ENCODE measurements around the gene OR2D2.

OR2D2 gene

GRCh38 chr11:6871278-6871677 is 21.0 kb downstream of the OR2D2 start:
- no peak overlapping the region for H3K27ac ChIP-seq
- no peak overlapping the region for H3K4me2 ChIP-seq
- no peak overlapping the region for H3K4me3 ChIP-seq (IDR thresholded peaks at IDR 0.05; ENCODE audit: insufficient read depth, low read depth, low read length)
- H3K79me2 ChIP-seq (ENCODE audit: insufficient read depth, low read depth): no peaks in the 10 kb centered on the region
- H3K36me3 ChIP-seq (ENCODE audit: insufficient read depth): no peaks in the 10 kb centered on the region
- no peaks in the 10 kb centered on the region for H3K4me1 ChIP-seq (ENCODE audit: low read depth, poor library complexity, severe bottlenecking)
- no peak overlapping the region for H3K9ac ChIP-seq
- H4K20me1 ChIP-seq (ENCODE audit: insufficient read depth): no peaks in the 10 kb centered on the region
- TF ChIP-seq CTCF (conservative IDR thresholded peaks at IDR 0.05; ENCODE audit: low read depth, low read length): no peak
- H3K27me3 ChIP-seq (ENCODE audit: insufficient read depth, low read depth): no peaks in the 10 kb centered on the region
- no peak overlapping the region for H2AFZ ChIP-seq (ENCODE audit: low read depth)

GRCh38 chr11:6864438-6864837 is 27.9 kb downstream of the OR2D2 start:
- H4K20me1 ChIP-seq (ENCODE audit: insufficient read depth): no peaks in the 10 kb centered on the region
- no peaks in the 10 kb centered on the region for H3K4me1 ChIP-seq (ENCODE audit: low read depth, poor library complexity, severe bottlenecking)
- H3K9ac ChIP-seq: no peak overlapping the region
- no peak for TF ChIP-seq CTCF (conservative IDR thresholded peaks at IDR 0.05; ENCODE audit: low read depth, low read length)
- H3K79me2 ChIP-seq (ENCODE audit: insufficient read depth, low read depth): no peaks in the 10 kb centered on the region
- H3K36me3 ChIP-seq (ENCODE audit: insufficient read depth): no peaks in the 10 kb centered on the region
- H3K27ac ChIP-seq: no peak overlapping the region
- no peak overlapping the region for H3K4me3 ChIP-seq (IDR thresholded peaks at IDR 0.05; ENCODE audit: insufficient read depth, low read depth, low read length)
- no peak overlapping the region for H2AFZ ChIP-seq (ENCODE audit: low read depth)
- H3K4me2 ChIP-seq: no peak overlapping the region
- no peaks in the 10 kb centered on the region for H3K27me3 ChIP-seq (ENCODE audit: insufficient read depth, low read depth)

GRCh38 chr11:6862961-6863360 is 29.3 kb downstream of the OR2D2 start, which contains the start of gene OR10A2:
TSS of gene OR10A2 (plus strand) at chr11:6863057. CDS start at chr11:6869755, 6,698 bp downstream.
- TF ChIP-seq CTCF (conservative IDR thresholded peaks at IDR 0.05; ENCODE audit: low read depth, low read length): no peak
- no peak within 1 kb of the TSS for H3K4me3 ChIP-seq (IDR thresholded peaks at IDR 0.05; ENCODE audit: insufficient read depth, low read depth, low read length)
- no peak within 1 kb of the TSS for H3K4me2 ChIP-seq
- no peak within 1 kb of the TSS for H3K9ac ChIP-seq
- no peak within 1 kb of the TSS for H2AFZ ChIP-seq (ENCODE audit: low read depth)
- H3K27me3 ChIP-seq (ENCODE audit: insufficient read depth, low read depth): no peaks in the 10 kb centered on the region
- H3K4me1 ChIP-seq (ENCODE audit: low read depth, poor library complexity, severe bottlenecking): no peaks in the 10 kb centered on the region
- H4K20me1 ChIP-seq (ENCODE audit: insufficient read depth): no peaks in the 10 kb centered on the region
- H3K79me2 ChIP-seq (ENCODE audit: insufficient read depth, low read depth): no peaks in the 10 kb centered on the region
- H3K27ac ChIP-seq: no peak within 1 kb of the TSS
- no peaks in the 10 kb centered on the region for H3K36me3 ChIP-seq (ENCODE audit: insufficient read depth)

- Histone ChIP-seq H2AFZ (ENCODE audit: low read depth) (no peak overlapping the region), H3K4me3 (IDR thresholded peaks at IDR 0.05; ENCODE audit: insufficient read depth, low read depth, low read length) (no peak overlapping the region), H3K27me3 (ENCODE audit: insufficient read depth, low read depth) (no peaks in the 10 kb centered on the region), H3K4me1 (ENCODE audit: low read depth, poor library complexity, severe bottlenecking) (peaks cover 6% of the 10 kb centered on the region), H4K20me1 (ENCODE audit: insufficient read depth) (no peaks in the 10 kb centered on the region), H3K27ac (no peak overlapping the region), H3K4me2 (no peak overlapping the region), H3K9ac (no peak overlapping the region), H3K36me3 (ENCODE audit: insufficient read depth) (no peaks in the 10 kb centered on the region), H3K79me2 (ENCODE audit: insufficient read depth, low read depth) (no peaks in the 10 kb centered on the region)
- no peak for TF ChIP-seq CTCF (conservative IDR thresholded peaks at IDR 0.05; ENCODE audit: low read depth, low read length)
Observed at GRCh38 chr11:6856871-6857270, 35.4 kb downstream of the OR2D2 start.
